ENCODE results near the gene KCNJ6. TPM values are rescaled to one million over a fixed set of nuclear protein-coding genes. Genes with fewer than 3 reads are reported as not detected.

Gene KCNJ6
- total RNA-seq, 1 experiment from 2014 or later, result not detected

DNA sequence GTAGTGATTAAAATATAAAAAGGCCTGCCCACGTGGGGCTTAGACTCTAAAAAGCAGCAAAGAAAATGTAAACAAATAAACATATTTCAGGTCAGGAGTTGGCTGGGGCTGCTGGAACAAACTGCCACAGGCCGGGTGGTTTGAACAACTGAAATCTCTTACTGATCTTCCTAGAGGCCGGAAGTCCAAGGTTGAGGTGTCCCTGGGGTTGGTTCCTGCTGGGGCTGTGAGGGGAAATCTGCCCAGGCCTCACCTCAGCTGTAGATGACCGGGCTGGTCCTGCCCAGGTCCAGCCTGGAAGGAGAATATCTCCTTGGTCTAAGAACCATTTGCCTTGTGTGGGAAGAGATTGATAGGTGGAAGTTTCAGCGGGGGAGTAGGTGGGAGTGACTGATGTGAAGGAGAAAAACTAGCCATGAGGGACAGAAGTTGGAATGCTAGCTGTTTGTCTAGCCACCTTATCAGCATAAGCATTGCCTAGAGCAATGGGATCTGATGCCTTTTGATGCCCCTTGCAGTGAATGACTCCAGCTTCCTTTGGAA, 328.6 kb downstream of the KCNJ6 start:
- BruUV-seq (replicated peaks), result no TSS peak
- ATAC-seq, result no peak
- CTCF ChIA-PET, result no interaction called here

DNA sequence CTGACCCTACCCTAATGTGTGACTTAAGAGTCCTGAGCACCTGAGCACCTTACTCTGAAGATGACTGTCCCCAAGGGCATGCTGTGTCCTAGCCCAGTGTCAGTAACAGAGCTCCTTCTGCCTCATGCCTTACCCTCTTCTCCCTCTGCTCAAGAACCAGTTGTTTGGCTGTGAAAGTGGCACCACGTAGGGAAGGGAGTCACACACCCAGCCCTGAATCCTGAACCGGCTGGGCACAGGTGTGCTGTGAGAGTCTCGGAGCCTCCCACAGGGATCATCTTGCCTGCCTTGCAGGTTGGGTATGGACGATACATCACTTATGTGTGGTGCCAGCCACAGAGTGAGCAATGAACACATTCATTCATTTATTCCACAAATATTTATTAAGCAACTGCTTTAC, 329.1 kb downstream of the KCNJ6 start:
- no peaks in the 10 kb centered on the region for H3K9me3 ChIP-seq (ENCODE audit: control insufficient read depth, insufficient read depth, low read depth, low read length)
- no peak for TF ChIP-seq SIN3A (IDR thresholded peaks at IDR 0.05; ENCODE audit: borderline replicate concordance, insufficient read depth, low read depth, low read length)
- TF ChIP-seq, protein P1, sequence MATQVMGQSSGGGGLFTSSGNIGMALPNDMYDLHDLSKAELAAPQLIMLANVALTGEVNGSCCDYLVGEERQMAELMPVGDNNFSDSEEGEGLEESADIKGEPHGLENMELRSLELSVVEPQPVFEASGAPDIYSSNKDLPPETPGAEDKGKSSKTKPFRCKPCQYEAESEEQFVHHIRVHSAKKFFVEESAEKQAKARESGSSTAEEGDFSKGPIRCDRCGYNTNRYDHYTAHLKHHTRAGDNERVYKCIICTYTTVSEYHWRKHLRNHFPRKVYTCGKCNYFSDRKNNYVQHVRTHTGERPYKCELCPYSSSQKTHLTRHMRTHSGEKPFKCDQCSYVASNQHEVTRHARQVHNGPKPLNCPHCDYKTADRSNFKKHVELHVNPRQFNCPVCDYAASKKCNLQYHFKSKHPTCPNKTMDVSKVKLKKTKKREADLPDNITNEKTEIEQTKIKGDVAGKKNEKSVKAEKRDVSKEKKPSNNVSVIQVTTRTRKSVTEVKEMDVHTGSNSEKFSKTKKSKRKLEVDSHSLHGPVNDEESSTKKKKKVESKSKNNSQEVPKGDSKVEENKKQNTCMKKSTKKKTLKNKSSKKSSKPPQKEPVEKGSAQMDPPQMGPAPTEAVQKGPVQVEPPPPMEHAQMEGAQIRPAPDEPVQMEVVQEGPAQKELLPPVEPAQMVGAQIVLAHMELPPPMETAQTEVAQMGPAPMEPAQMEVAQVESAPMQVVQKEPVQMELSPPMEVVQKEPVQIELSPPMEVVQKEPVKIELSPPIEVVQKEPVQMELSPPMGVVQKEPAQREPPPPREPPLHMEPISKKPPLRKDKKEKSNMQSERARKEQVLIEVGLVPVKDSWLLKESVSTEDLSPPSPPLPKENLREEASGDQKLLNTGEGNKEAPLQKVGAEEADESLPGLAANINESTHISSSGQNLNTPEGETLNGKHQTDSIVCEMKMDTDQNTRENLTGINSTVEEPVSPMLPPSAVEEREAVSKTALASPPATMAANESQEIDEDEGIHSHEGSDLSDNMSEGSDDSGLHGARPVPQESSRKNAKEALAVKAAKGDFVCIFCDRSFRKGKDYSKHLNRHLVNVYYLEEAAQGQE (IDR thresholded peaks at IDR 0.05; ENCODE audit: insufficient read depth in 1 of 2, low read depth in 2 of 2, low read length in 1 of 2), result no peak
- TF ChIP-seq, protein P2, sequence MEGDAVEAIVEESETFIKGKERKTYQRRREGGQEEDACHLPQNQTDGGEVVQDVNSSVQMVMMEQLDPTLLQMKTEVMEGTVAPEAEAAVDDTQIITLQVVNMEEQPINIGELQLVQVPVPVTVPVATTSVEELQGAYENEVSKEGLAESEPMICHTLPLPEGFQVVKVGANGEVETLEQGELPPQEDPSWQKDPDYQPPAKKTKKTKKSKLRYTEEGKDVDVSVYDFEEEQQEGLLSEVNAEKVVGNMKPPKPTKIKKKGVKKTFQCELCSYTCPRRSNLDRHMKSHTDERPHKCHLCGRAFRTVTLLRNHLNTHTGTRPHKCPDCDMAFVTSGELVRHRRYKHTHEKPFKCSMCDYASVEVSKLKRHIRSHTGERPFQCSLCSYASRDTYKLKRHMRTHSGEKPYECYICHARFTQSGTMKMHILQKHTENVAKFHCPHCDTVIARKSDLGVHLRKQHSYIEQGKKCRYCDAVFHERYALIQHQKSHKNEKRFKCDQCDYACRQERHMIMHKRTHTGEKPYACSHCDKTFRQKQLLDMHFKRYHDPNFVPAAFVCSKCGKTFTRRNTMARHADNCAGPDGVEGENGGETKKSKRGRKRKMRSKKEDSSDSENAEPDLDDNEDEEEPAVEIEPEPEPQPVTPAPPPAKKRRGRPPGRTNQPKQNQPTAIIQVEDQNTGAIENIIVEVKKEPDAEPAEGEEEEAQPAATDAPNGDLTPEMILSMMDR (IDR thresholded peaks at IDR 0.05), result no peak
- TF ChIP-seq POLR2AphosphoS5 (IDR thresholded peaks at IDR 0.05; ENCODE audit: low read depth, low read length), result no peak
- TF ChIP-seq TCF7L2 (IDR thresholded peaks at IDR 0.05; ENCODE audit: low read depth, low read length), result no peak
- in situ Hi-C loops (cut with HindIII; ENCODE audit: low pct_unique_long_range_greater_than_20kb, low sequenced_read_pairs), result no loop called here
- DNase-seq (ENCODE audit: low read depth, low spot score), result no peak
- intact Hi-C loops (cut with micrococcal nuclease; ENCODE audit: unreplicated experiment), result no loop called here
- H3K4me1 ChIP-seq (ENCODE audit: control insufficient read depth, insufficient read depth, low read length), result no peaks in the 10 kb centered on the region
- POLR2A ChIA-PET, result no interaction called here
- H3K27me3 ChIP-seq (ENCODE audit: control insufficient read depth, insufficient read depth, low read length), result no peaks in the 10 kb centered on the region
- no peak overlapping the region for H3K4me3 ChIP-seq (ENCODE audit: low read depth in 2 of 2, low read length in 2 of 2)
- H3K27ac ChIP-seq (ENCODE audit: low read length), result no peak overlapping the region
- CTCF ChIA-PET, result no interaction called here
- H3K36me3 ChIP-seq (ENCODE audit: control insufficient read depth, insufficient read depth, low read length), result no peaks in the 10 kb centered on the region
- ATAC-seq, result no peak
- BruUV-seq (replicated peaks), result no TSS peak

More for the DNA sequence above, 328.6 kb downstream of the KCNJ6 start:
- H3K4me1 ChIP-seq (ENCODE audit: control insufficient read depth, insufficient read depth, low read length), result no peaks in the 10 kb centered on the region
- intact Hi-C loops (cut with micrococcal nuclease; ENCODE audit: unreplicated experiment) (no loop called here), in situ Hi-C loops (cut with HindIII; ENCODE audit: low pct_unique_long_range_greater_than_20kb, low sequenced_read_pairs) (no loop called here)
- DNase-seq (ENCODE audit: low read depth, low spot score), result no peak
- H3K27me3 ChIP-seq (ENCODE audit: control insufficient read depth, insufficient read depth, low read length), result no peaks in the 10 kb centered on the region
- H3K9me3 ChIP-seq (ENCODE audit: control insufficient read depth, insufficient read depth, low read depth, low read length), result no peaks in the 10 kb centered on the region
- no peak overlapping the region for H3K4me3 ChIP-seq (ENCODE audit: low read depth in 2 of 2, low read length in 2 of 2)
- POLR2A ChIA-PET, result no interaction called here
- no peak overlapping the region for H3K27ac ChIP-seq (ENCODE audit: low read length)
- H3K36me3 ChIP-seq (ENCODE audit: control insufficient read depth, insufficient read depth, low read length), result no peaks in the 10 kb centered on the region
- TF ChIP-seq, protein P1 (IDR thresholded peaks at IDR 0.05; ENCODE audit: insufficient read depth in 1 of 2, low read depth in 2 of 2, low read length in 1 of 2), result no peak
- TF ChIP-seq SIN3A (IDR thresholded peaks at IDR 0.05; ENCODE audit: borderline replicate concordance, insufficient read depth, low read depth, low read length), result no peak
- no peak for TF ChIP-seq POLR2AphosphoS5 (IDR thresholded peaks at IDR 0.05; ENCODE audit: low read depth, low read length)
- TF ChIP-seq, protein P2 (IDR thresholded peaks at IDR 0.05), result no peak
- no peak for TF ChIP-seq TCF7L2 (IDR thresholded peaks at IDR 0.05; ENCODE audit: low read depth, low read length)
